Subcutaneous preadipocyte (primary cell): ENCODE measurements around the gene RAPH1. TPM values are rescaled to one million over a fixed set of nuclear protein-coding genes. Genes with fewer than 3 reads are reported as not detected.

Experiments used
- total RNA-seq: library from RNA; depleted of rRNA; stranded (reverse); fragments of >200 nt; gene quantifications from 2 replicates; pipeline ENCODE4 v1.2.3, GENCODE V29; 2012

RAPH1 gene
- 12.5 and 28.2 TPM in 2 replicates for total RNA-seq

GRCh38 chr2:203535078-203535783 lies at the start of gene RAPH1:
TSS of gene RAPH1 (minus strand) at chr2:203535301. CDS start at chr2:203495353, 39,948 bp downstream.

Other genes starting within 250 kb of the RAPH1 start
- 32.0 and 48.9 TPM in 2 replicates for gene ABI2, start 206.9 kb downstream of the RAPH1 start, total RNA-seq
- gene CD28, start 171.3 kb upstream of the RAPH1 start, total RNA-seq: not detected in 2 replicates